MM.1S (cell line): ENCODE data around the gene SLC5A11.

Source experiments
- DNase-seq: peaks from one replicate; pipeline ENCODE4 v3.0.0-alpha.2; 2015
- H2AFZ ChIP-seq: fragments of 300-600 bp; sonication (generic); 2 replicates; pipeline ENCODE4 v1.6.0; 2016; ENCODE audit warnings: antibody characterized with exemption, low read length
- H3F3A ChIP-seq: fragments of 300-600 bp; sonication (generic); 2 replicates; pipeline ENCODE4 v1.6.1; 2016; ENCODE audit warnings: mild to moderate bottlenecking, antibody characterized with exemption, low read length, moderate library complexity, mixed read lengths; ENCODE audit not compliant: insufficient read depth
- H3K27ac ChIP-seq: fragments of 300-600 bp; sonication (generic); 2 replicates; pipeline ENCODE4 v1.5.1; 2016; ENCODE audit warnings: mild to moderate bottlenecking, low read length
- H3K27me3 ChIP-seq: fragments of 300-600 bp; sonication (generic); replicated peaks from 2 replicates; pipeline ENCODE4 v1.6.0; 2016; ENCODE audit warnings: low read length; ENCODE audit not compliant: insufficient read depth
- H3K36me3 ChIP-seq: fragments of 300-600 bp; sonication (generic); replicated peaks from 2 replicates; pipeline ENCODE4 v1.6.1; 2016; ENCODE audit warnings: mild to moderate bottlenecking, low read length, mixed read lengths; ENCODE audit not compliant: insufficient read depth
- H3K4me1 ChIP-seq: fragments of 300-600 bp; sonication (generic); 2 replicates; pipeline ENCODE4 v1.6.1; 2016; ENCODE audit warnings: low read length, mixed read lengths
- H3K4me2 ChIP-seq: fragments of 300-600 bp; sonication (generic); 2 replicates; pipeline ENCODE4 v1.6.0; 2016; ENCODE audit warnings: low read depth, low read length
- H3K4me3 ChIP-seq: fragments of 300-600 bp; sonication (generic); 2 replicates; pipeline ENCODE4 v1.5.1; 2016; ENCODE audit warnings: low read length, mixed read lengths
- H3K79me2 ChIP-seq: fragments of 300-600 bp; sonication (generic); 2 replicates; pipeline ENCODE4 v1.6.1; 2016; ENCODE audit warnings: mixed run types, low read length, mixed read lengths
- H3K9ac ChIP-seq: fragments of 300-600 bp; sonication (generic); 2 replicates; pipeline ENCODE4 v1.6.1; 2016; ENCODE audit warnings: low read length, mixed read lengths
- H3K9me2 ChIP-seq: fragments of 300-600 bp; sonication (generic); replicated peaks from 2 replicates; pipeline ENCODE4 v1.6.1; 2016; ENCODE audit warnings: mild to moderate bottlenecking, low read length, mixed read lengths; ENCODE audit not compliant: insufficient read depth
- H3K9me3 ChIP-seq: fragments of 300-600 bp; sonication (generic); replicated peaks from 2 replicates; pipeline ENCODE4 v1.6.1; 2016; ENCODE audit warnings: mild to moderate bottlenecking, low read length, mixed read lengths; ENCODE audit not compliant: insufficient read depth
- H4K20me1 ChIP-seq: fragments of 300-600 bp; sonication (generic); 2 replicates; pipeline ENCODE4 v1.6.1; 2016; ENCODE audit warnings: mild to moderate bottlenecking, low read length, moderate library complexity, mixed read lengths; ENCODE audit not compliant: insufficient read depth
- CTCF ChIP-seq: fragments of 300-600 bp; sonication (generic); IDR thresholded peaks from 2 replicates; pipeline ENCODE4 v1.5.1; 2016; ENCODE audit warnings: antibody characterized with exemption, low read length, mixed read lengths
- EZH2 ChIP-seq: fragments of 300-600 bp; sonication (generic); optimal IDR thresholded peaks from 2 replicates; pipeline ENCODE3; 2017; ENCODE audit warnings: low read depth, mild to moderate bottlenecking, antibody characterized with exemption, low read length, mixed read lengths
- EZH2phosphoT487 ChIP-seq: fragments of 300-600 bp; sonication (generic); IDR thresholded peaks from 2 replicates; pipeline ENCODE4 v1.6.1; 2018; ENCODE audit warnings: antibody characterized with exemption, low read length

The SLC5A11 gene

GRCh38 chr16:24955975-24956731, 110.4 kb downstream of the SLC5A11 start:
- no peaks in the 10 kb centered on the region for H3K36me3 ChIP-seq
- H3K27ac ChIP-seq: no peak overlapping the region
- H3K9ac ChIP-seq: no peak overlapping the region
- H3F3A ChIP-seq: no peaks in the 10 kb centered on the region
- no peaks in the 10 kb centered on the region for H3K27me3 ChIP-seq
- no peak overlapping the region for H3K4me2 ChIP-seq
- no peaks in the 10 kb centered on the region for H3K4me1 ChIP-seq
- H3K79me2 ChIP-seq: no peaks in the 10 kb centered on the region
- DNase-seq: no peak
- no peak overlapping the region for H3K4me3 ChIP-seq
- no peak for TF ChIP-seq EZH2
- TF ChIP-seq EZH2phosphoT487: no peak
- no peak for TF ChIP-seq CTCF
- no peaks in the 10 kb centered on the region for H3K9me2 ChIP-seq
- H4K20me1 ChIP-seq: no peaks in the 10 kb centered on the region
- H2AFZ ChIP-seq: no peak overlapping the region
- no peaks in the 10 kb centered on the region for H3K9me3 ChIP-seq

GRCh38 chr16:24957887-24958286, 112.1 kb downstream of the SLC5A11 start:
- no peak overlapping the region for H3K27ac ChIP-seq
- no peaks in the 10 kb centered on the region for H3K27me3 ChIP-seq
- no peaks in the 10 kb centered on the region for H3K9me2 ChIP-seq
- no peak for DNase-seq
- no peak overlapping the region for H3K9ac ChIP-seq
- H3K9me3 ChIP-seq: no peaks in the 10 kb centered on the region
- no peaks in the 10 kb centered on the region for H3F3A ChIP-seq
- H3K4me3 ChIP-seq: no peak overlapping the region
- H4K20me1 ChIP-seq: no peaks in the 10 kb centered on the region
- H3K36me3 ChIP-seq: no peaks in the 10 kb centered on the region
- TF ChIP-seq EZH2phosphoT487 (no peak), CTCF (no peak), EZH2 (no peak)
- no peak overlapping the region for H3K4me2 ChIP-seq
- H3K4me1 ChIP-seq: no peaks in the 10 kb centered on the region
- H2AFZ ChIP-seq: no peak overlapping the region
- H3K79me2 ChIP-seq: no peaks in the 10 kb centered on the region
